CD4-positive, alpha-beta T cell treated with Interleukin-1 beta for 1 hour (primary cell): ENCODE data around the gene CACNG1.
"Not testable (repeated sequence)": the region's sequence is repeated elsewhere in the genome, so short reads cannot be mapped to it uniquely, and the experiment has no call there.

Experiments
- DNase-seq, 2 donors: peaks; one replicate each; pipeline ENCODE4 v3.0.0-alpha.2; 2020 to 2022

CACNG1 gene

DNA sequence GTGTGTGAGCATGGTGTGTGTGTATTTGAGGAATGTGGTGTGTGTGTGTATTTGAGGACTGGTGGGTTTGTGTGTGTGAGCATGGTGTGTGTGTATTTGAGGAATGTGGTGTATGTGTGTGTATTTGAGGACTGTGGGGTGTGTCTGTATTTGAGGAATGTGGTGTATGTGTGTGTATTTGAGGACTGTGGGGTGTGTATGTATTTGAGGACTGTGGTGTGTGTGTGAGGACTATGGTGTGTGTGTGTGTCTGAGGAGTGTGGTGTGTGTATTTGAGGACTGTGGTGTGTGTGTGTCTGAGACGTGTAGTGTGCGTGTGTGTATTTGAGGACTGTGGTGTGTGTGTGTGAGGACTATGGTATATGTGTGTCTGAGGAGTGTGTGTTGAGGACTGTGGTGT is 18.0 kb upstream of the CACNG1 start:
- DNase-seq, result no peak

DNA sequence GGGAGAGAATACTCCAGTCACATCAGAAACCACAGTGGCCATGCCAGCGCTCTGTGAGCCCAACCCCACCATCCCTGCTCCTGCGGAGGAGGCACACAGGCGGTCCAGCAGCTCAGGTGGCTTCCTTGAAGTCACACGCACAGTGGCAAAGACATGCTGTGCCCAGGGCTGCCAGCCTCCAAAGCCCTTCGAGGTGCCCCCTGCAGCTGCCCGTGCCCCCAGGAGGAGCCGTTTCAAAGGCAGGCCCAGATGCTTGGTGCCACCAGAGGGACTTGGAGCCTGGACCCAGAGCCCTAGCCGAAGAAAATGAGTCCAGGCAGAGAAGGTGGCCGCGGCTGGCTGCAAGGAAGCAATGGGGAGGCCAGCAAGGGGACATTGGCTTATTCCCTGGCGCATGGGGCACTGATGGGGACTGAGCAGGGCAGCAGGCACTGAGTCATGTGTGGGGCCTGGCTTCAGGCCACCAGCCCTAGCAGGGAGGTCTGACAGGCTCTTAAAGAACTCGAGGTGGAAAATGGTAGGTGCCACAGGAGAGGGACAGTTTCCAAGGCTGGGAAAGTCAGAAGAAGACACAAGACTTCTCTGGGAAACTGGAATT is 17.2 kb upstream of the CACNG1 start:
- no peak for DNase-seq

DNA sequence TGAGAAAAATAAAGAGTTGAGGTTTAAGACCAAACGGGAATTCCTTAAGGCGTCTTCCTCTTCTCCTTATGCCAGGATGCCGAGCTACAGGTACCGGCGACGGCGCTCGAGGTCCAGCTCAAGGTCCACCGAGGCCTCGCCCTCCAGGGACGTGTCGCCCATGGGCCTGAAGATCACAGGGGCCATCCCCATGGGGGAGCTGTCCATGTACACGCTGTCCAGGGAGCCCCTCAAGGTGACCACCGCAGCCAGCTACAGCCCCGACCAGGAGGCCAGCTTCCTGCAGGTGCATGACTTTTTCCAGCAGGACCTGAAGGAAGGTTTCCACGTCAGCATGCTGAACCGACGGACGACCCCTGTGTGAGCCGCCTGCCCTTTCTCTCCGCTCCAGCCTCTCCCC is 13.7 kb upstream of the CACNG1 start:
- DNase-seq, result no peak

DNA sequence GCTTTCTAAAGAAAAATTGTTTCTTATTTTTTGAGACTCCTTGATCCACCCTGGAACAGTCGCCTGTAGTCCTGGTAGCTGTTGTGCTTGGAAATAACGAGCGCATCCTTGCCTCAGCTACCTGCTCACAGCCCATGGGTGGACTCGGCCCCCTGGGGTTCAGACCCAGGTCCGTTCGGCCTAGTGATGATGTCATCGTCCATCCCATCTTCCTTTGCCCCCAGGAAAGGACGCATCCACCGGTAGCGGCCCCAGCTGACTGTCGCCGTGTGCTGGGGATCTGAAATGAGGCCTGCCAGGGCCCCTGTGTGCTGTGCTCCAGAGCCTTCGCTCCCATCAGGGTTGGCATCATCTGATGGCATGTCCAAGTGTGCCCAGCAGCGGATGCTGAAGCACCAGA is 12.0 kb upstream of the CACNG1 start:
- no peak for DNase-seq

DNA sequence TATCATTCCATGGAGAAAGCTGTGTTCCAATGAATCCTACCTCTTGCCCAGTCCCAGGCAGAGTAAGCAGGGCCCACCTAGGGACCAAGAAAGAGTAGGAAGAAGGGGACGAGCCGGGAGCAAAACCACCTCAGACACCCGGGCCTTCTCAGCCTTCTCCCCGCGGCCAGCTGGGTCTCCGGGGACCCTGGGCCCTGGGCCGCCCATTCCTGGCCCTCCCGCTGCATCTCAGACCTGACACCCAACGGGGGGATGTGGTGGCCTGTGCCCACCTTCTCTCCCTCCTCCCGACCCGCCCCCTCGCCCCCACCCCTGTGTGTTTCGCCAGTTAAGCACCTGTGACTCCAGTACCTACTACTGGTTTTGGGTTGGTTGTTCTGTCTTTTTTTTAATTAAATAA is 11.4 kb upstream of the CACNG1 start:
- no peak for DNase-seq

- no peak for DNase-seq
These were observed 10.7 kb upstream of the CACNG1 start for GRCh38 chr17:67033613-67034012.

DNA sequence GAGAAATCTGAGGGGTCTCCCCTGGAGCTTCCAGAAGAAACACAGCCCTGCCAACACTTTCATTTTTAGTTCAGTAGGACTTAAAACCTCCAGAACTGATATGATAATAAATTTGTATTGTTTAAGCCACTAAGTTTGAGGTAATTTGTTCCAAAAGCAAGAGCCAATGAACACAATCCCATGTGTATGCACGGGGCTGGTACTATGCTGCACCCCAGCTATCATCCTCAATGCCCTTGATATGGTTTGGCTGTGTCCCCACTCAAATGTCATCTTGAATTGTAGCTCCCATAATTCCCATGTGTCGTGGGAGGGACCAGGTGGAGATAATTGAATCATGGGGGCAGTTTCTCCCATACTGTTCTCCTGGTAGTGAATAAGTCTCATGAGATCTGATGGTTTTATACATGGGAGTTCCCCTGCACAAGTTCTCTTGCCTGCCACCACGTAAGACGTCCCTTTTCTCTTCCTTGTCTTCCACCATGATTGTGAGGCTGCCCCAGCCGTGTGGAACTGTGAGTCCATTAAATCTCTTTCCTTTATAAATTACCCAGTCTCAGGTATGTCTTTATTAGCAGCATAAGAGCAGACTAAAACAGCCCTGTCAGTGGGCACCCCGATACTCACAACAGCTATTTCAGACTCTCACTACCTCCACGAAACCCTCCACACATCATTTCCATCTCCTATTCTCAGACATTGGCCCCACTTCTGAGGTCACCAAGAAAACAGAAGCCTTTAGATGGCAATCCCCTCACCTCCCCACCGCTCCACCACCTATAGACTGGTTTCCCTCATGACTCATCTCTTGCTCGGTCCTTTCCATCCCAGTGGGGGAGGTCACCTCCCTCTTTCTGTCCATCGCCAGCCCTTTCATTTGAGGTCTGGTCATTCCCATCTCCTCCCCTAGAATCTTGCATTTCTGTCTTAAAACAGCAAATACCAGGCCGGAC is 8.9 kb upstream of the CACNG1 start:
- no peak for DNase-seq

GRCh38 chr17:67038861-67039365 is 5.4 kb upstream of the CACNG1 start:
- DNase-seq, result no peak

GRCh38 chr17:67040652-67041051 is 3.7 kb upstream of the CACNG1 start:
- DNase-seq, result no peak

GRCh38 chr17:67041119-67041518 is 3.2 kb upstream of the CACNG1 start:
- DNase-seq, result not testable (repeated sequence)

GRCh38 chr17:67041531-67041930 is 2.8 kb upstream of the CACNG1 start:
- DNase-seq, result no peak

DNA sequence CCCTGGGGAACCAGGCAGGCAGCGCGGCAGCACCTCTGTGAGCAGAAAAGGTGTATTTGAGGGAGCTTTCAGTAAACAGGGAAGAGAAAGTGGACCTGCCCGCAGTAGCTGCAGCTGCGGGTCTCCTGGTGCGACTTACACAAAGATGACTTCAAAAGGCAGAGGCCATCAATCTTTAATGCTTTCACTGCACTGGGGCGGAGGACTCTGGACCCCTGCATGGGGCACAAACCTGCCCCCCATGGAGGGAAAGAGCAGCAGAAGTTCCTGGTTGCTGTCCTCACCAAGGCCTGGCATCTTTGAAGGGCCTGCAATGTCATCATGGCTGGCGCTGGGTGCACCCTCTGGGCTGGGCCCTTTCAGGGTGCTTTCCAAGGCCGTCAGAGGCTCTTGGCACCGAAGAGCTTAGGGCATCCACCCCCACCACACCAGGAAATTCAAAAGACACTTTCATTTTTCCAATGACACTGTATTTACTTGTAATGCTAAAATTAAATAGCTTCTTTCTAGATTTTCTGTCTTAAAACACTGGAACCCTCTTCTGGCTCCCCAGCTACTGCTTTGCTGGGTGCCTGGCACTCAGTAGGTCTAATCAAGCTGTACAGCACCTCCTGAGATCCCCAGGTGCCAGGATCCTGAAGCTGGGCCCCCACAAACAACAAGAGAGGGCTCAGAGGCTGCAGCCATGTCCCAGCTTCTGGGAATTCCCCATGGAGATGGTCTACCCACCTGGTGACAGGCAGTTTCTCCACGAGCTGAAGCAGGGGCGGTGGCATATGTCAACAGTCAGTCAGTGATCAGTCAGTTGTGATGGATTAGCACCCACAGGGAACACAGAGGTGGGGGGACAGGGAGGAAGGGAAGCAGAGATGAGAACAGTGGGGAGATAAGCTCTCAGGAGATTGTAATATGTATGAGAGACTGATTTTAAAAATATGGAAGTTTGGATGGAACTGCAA is 2.1 kb upstream of the CACNG1 start:
- DNase-seq, result no peak

- no peak for DNase-seq
These were observed 1.1 kb upstream of the CACNG1 start for GRCh38 chr17:67043283-67043682.

DNA sequence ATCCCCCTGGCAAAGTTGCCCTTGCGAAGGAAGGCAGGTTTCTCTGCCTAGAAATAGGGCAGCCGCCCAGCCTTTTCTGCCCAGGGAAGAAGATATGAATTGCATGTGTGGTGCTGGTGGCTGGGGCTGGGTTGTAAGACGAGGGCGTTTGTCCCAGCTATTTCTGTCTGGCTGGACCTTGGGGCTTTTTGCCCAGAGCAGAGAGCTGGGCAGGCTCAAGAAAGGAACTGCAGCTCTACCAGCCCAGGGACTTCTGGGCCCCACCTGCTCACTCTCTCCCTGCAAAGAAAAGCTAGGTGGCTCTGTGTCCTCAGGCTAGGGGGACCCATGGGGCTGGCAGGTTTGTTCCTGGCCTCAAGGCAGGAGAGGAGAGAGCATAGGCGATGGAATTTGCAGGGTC is 586 bp downstream of the CACNG1 start:
- no peak for DNase-seq

DNA sequence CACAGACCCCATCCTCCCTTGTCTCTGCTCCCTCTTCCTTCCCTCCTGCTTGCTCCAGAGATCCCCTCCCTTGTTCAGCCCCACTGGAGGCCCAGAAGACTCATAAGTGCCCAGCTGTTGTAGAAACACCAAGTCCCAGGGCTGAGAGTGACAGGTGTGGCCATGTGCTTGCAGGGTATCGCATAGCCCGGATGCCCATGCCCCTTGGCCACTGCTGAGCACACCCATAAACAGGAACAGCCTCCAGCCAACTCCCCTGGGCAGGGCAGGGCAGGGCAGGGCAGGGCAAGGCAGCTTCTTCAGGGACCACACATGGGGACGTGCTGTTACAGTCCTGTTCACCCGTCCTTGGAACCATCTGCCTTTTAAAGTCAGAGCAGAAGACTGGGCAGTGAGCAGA is 2.0 kb downstream of the CACNG1 start:
- DNase-seq, result no peak

DNA sequence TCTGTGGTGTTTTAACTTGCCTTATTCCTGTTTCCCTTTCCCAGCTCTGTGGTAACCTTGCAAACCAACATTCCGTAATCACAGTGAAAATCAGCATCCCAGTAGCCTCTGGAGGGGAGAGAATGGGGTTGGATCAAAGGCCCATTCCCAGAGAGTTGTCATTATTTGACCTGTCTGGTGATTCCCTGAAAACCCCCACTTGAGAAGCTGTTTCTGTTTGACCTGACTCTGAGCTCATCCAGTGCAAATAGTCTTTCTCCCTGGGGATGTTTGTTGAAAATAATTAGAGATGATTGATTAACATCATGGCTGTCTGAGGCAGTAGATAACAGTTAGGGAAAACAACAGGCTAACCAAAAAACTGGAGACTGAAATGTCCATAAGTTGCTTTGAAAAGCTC is 3.0 kb downstream of the CACNG1 start:
- DNase-seq, result no peak

DNA sequence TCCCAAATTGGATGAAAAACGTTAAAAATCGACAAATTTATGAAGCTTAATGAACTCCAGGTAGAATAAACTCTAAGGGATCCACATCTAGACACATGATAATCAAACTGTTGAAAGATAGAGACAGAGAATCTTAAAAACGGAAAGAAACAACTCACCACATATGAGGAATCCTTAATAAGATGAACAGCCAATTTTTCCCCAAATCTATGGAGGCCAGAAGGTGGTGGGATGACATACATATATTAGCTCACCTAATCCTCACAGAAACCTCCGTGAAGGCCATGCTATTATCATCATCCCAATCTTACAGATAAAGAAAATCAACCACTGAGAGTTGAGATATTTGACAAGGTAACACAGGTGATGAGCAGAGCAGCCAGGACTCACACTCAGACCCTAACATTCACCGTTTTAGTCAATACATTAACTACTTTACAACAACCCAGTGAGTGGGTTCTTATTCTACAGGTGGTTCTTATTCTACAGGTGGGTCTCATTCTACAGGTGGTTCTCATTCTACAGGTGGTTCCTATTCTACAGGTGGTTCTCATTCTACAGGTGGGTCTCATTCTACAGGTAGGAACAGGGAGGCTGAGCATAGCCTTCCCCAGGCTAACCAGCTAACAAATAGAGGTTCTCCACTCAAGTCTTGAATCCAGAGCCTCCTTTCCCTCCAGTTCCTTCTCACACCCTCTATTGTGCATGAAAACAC is 4.8 kb downstream of the CACNG1 start:
- no peak for DNase-seq

DNA sequence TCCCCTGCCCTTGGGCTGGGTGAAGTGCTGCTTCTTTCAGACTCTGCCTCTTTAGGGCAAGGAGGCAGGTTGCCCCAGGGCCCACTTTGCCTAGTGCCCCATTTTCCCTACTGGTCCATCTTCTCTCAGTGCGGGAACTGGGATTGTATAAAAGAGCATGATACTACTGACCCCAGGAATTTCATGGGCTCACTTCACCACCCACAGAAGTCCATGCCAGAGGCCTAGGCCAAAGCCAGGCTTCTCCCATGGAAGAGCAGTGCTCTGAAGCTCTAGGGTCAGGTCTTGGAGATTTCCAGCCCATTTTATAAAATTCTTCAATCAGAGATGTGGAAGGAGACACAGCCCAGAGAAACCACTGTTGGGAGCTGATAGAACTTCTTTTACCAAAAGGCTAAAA is 5.7 kb downstream of the CACNG1 start:
- DNase-seq, result no peak

GRCh38 chr17:67050471-67051154 is 6.3 kb downstream of the CACNG1 start:
- DNase-seq, result no peak

DNA sequence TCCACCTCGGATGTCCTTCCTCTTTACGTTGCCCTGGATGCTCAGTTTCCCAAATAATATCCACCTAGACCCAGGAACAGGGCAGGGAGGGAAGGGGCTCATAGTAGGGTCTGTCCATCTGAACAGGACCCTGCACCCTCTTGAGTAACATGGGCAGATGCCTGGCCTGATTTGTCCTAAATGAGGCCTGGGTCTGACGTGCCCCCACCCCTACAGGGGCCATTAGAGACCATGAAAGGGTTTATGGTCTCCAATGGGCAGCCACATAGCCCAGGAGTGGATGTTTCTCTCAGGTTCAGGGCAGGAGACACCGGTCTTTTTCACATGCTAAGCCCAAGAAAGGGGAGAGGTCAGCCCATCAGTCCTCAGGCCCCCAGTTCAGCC is 6.8 kb downstream of the CACNG1 start:
- no peak for DNase-seq

GRCh38 chr17:67051837-67052236 is 7.5 kb downstream of the CACNG1 start:
- no peak for DNase-seq
